Measurements from ENCODE around the gene FLNB.

- TF ChIP-seq CTCF (IDR thresholded peaks at IDR 0.05) (no peak), POLR2AphosphoS5 (IDR thresholded peaks at IDR 0.05) (no peak), POLR2A (IDR thresholded peaks at IDR 0.05) (no peak), EP300 (IDR thresholded peaks at IDR 0.05) (no peak)
These were observed 182.7 kb downstream of the FLNB start for GRCh38 chr3:58190882-58191281.
